Cerebellar nuclear complex (tissue), 1 donor: ENCODE results near the gene STK35.
"Not testable (repeated sequence)": the region's sequence is repeated elsewhere in the genome, so short reads cannot be mapped to it uniquely, and the experiment has no call there.

ENCODE experiments used
- DNase-seq, 2 experiments: peaks; one replicate each; lab custom pipeline; 2025; lab: John Stamatoyannopoulos, UW

STK35 gene

DNA sequence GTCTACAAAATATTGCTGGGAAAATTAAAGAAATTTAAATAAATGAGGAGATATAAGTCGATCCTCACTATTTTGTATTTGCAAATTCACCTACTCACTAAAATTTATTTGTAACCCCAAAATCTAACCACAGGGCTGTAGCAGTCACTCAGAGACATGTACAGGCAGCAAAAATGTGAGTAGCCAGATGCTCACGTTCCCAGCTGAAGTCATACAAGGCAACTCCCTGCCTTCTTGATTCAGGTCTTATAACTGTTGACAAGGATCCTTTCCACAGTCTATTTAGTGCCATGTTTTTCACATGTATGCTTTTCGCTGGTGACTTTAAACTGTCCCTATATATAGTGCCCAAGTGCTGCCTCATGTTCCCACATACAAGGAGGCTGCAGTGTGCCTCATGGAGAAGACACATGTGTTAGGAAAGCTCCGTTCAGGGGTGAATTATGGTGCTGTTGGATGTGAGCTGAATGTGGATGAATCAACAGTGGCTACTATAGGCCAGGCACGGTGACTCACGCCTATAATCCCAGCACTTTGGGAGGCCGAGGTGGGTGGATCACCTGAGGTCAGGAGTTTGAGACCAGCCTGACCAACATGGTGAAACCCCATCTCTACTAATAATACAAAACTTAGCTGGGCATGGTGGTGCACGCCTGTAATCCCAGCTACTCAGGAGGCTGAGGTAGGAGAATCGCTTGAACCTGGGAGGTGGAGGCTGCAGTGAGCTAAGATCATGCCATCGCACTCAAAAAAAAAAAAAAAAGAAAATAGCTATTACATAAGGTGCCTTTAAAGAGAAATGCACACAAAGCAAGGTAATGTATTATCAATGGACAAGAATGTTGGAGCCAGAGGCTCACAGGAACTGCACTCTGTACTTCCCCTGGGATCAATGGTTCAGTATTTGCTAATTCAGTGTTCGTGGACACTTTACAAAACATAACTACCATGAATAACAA lies 55.3 kb downstream of the STK35 start:
- no peak for DNase-seq

DNA sequence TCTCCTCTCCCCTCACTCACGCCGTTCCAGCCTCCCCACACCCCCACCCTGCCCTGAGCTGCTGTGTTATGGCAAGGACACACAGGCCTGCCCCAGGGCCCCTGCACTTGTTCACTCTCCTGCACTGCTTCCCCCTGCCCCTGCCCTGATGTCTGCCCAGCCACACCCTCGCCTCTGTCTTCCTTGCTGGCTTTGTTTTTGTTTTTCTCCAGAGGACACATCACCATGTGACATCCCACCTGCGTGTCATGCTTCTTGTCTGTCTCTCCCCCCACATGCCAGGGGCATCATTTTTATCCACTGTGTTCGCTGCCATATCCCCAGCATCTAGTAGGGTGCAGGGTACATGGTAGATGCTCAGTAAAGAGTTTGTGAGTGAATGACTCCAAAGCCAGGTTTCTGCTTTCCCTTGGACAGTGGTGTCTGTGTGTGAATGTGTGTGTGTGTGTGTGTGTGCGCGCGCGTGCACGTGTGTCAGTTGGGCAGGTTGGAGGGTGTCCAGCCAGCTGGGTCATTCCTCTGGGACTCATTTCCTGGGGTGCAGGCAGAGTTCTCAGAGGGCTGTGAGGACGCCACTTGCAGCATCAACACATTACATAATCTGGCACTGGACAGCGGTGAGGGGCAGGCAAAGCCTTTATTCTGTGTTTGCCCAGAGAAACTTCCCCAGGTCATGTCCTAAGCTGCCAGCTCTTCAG lies 60.6 kb downstream of the STK35 start:
- no peak for DNase-seq

DNA sequence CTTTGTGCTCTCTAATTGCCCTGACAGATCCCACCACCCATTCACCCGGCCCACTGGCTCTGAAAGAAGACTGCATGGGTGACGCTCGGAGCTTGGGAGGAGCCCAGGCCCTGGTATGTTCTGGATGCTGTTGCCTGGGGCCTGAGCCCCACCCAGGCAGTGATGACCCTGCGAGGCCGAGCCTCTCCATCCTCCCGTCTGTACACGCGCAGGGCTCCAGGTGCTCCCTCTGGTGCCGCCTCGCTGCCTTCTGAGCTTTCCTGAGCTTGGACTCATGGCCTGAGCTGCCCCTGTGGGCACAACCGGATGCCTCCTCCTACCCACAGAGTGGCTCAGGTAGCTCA lies 61.2 kb downstream of the STK35 start:
- DNase-seq, result no peak

DNA sequence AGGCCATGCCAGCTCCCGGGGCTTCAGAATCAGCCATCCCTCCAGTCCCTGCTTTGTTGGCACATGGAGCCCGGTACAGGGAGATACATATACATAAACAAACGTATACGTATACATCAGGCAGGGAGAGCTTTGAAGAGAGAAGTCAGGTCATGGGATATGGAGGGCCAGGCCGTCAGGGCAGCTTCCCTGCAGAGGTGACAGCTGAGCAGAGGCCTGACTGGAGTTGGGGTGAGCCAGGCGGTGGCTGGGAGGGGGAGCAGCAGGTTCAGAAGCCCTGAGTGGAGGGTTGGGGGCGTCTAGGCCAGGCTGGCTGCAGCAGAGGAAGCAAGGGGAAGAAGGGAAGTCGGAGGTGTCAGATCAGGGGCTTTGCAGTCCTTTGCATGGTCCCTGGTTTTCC lies 61.7 kb downstream of the STK35 start:
- DNase-seq, result no peak

DNA sequence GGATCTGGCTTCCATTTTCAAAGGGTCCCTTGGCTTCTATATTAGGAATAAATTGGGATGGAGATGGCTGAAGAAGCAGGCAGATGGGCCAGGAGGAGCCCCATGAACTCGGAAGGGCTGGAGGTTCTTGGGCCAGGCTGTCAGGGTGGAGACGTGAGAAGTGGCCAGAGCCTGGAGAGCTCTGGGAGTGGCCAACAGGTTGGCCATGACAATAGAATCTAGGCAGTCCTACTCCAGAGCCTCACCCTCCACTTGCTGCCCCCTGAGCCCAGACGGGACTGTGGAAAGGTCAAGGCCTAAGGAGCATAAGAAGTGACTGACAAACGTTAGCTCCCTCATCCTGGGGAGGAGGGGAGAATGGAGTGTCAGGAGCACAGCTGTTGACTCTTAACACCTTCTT lies 62.1 kb downstream of the STK35 start:
- no peak for DNase-seq

DNA sequence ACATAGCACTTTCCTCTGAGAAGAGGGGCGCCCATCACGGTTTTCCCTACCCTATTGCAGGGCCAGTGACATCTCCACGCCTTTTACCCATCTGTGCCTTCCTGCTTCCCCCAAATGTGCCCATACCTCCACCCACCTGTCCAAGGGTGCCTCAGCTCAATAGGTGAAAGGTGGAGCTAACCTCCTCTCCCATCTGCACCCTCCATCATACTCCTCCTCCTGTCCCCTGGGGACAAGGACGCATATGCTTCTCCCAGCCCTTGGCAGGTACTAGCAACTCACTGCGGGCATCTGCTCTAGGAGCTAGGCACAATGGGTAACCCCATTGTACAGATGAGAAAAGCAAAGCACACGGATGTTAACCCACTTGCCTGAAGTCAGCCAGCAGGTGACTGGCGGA lies 62.8 kb downstream of the STK35 start:
- no peak for DNase-seq

DNA sequence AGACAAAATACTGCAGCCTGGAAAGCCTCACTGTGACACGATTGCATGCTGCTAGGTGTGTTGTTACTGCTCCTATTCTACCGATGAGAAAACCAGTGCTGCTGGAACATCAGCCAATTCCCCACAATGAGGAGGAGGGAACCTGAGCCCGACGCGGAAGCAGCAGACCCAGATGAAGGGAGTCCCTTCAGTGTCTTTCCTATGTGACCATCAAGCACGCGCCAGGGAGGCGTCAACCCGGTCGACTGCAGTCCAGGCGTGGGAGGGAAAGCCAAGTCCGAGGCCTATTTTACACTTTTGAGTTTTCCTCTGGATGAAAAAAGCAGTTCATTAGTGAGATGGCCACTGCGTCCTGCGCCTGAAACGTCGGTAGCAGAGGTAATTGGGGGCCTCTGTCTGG lies 63.3 kb downstream of the STK35 start:
- no peak for DNase-seq

DNA sequence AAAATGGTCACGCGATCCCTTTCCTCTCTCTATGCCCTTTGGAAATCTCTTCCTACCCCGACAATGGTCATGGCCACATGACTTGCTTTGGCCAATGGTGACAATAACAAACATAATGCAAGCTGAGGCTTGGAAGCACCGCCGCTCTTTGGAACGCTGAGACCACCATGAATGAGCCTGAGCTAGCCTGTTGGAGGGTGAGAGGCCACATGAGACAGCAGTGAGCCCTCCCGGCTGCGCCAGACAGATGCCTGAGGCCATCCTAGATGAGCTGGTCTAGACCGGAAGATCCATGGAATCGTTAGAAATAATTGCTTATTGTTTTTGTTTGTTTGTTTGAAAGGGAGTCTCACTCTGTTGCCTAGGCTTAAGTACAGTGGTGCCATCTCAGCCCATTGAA lies 64.2 kb downstream of the STK35 start:
- DNase-seq, result no peak

DNA sequence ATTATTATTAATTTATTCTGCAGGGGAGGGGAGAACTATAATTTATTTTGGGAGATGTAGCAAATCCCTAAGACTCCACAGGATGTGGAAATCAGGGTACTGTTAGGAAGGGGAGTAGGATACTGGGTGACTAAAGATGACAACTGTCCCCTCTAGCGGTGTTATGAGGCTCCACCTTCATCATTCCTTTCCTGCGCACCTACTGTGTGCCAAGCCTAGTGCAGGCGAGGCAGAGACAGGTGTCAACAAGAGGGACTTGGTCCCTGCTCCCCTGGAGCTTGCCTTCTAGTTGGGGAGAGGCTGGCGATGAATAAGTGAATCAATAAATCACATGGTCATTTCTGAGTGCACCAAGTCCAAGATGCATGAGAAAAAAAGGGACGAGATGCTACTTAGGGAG lies 65.5 kb downstream of the STK35 start:
- DNase-seq, result no peak

DNA sequence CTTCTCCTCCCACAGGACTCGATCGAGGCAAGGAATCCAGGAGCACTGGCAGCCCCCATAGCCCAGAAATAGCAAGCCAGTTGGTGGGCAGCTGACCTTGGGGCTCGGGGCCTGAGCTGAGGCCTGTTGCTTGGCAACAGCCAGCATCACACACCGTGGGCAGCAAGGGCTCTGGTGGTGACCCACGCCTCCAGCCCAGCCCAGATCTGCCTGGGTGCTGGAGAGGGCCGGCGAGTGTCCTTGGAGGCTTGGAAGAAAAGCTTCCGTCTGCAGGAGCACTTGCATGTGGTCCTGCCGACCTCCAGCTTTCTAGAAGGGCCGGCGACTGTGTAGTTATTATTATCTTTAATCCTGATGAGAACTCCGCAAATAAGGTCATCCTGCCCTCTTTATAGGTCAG lies 67.3 kb downstream of the STK35 start:
- DNase-seq, result no peak

DNA sequence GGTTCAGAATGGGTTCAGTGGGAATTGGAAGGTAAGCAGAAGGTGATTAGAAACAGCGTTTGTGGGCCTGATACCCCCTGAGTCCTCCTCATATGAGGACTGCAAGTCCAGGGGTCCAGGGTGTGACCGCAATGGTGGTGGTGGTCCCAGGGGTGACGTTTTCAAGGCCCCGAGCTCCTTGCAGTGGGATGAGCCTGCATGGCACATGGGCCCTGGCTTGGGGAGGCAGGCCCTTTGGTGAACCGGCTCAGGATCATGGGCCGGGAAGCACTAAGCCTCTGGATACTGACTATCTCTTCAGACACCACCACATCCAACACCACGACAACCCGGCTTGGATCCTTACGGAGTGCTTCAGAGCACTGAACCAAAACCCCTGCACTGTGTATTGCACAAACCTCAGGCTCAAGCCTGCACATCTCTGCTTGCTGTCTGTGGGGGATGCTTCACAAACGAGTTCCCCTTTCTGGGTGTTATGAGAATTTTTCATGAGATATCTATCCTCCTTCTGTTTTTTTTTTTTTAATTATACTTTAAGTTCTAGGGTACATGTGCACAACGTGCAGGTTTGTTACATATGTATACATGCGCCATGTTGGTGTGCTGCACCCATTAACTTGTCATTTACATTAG lies 67.9 kb downstream of the STK35 start:
- DNase-seq, result no peak

DNA sequence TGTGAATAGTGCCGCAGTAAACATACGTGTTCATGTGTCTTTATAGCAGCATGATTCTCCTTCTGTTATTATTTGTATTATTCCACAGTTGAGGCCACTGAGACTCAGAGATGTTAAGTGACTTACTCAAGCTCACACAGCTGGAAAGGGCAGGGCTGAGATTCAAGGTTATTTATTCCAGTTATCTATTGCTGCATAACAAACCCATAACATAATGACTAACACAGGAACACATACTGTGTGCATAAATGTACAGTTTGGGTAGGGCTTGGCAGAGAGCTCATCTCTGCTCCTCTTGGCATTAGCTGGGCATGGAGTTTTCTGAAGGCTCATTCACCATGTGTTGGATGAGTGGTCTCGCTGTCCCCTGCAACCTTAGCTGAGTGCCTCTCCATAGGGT lies 68.8 kb downstream of the STK35 start:
- no peak for DNase-seq

DNA sequence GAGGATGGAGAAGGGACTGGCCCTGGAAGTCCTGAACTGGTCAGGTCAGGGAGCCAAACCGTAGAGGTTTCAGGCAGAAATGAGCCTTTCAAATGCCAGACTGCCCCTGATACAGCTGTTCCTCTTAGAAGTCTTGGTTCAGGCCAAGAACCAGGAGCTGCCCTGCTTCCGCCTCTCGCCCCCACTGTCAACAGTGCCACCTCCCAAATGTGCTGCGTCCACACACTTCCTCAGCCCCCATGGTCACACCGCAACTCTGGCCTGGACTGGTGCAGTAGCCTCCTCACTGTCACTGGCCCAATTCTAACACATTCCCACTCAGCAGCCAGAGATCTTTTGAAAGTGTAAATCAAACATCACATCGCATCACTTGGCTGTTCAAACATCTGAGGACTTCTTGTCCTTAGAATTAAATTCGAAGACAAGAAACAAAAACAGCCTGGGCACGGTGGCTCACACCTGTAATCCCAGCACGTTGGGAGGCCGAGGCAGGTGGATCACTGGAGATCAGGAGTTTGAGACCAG lies 69.7 kb downstream of the STK35 start:
- no peak for DNase-seq

DNA sequence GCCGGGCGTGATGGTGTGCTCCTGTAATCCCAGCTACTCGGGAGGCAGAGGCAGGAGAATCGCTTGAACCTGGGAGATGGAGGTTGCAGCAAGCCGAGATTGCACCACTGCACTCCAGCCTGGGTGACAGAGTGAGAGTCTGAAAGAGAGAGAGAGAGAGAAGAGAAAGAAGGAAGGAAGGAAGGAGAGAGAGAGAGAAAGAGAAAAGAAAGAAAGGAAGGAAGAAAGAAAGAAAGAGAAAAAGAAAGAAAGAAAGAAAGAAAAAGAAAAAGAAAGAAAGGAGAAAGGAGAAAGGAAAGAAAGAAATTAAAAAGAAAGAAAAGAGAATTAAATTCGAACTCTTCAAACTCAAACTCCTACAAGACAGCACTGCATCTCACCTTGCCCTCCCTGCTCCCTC lies 70.2 kb downstream of the STK35 start:
- DNase-seq, result not testable (repeated sequence)

DNA sequence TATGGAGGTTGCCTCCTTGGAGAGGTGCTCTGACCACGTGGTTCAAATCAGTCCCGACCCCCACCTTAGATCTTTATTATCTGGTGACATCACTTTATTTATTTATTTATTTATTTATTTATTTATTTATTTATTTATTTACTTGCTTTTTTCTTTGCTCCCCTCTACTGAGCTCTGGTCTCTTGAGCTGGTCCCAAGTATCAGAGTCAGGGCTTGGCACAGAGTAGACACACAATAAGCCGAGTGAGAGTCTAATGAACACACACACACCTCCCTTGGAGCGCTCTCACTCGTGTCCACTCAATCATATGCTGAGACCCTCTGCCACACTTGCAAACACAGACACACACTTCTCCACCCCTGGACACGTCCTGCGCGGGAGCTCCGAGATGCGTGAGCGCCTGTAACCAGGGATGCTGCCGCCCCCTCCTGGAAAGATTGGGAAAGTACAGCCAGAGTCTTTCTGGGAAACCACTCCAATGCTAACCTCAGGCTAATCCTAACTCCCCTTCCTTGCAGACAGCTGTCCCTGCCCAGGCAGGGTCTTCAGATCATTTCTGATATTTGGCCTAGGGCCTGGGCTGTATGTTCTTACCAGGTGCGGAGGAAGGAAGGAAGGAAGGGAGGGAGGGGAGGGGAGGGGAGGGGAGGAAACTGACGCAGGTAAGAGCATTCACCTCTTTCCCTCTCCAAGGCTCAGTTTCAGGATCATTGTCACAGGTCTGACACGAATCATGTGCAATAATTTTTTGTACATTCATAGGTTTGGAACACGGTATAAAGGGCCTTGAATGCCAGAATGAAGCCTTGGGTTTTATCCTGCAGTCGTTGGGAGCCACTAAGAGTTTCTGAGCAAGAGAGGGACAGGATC lies 70.9 kb downstream of the STK35 start:
- peak; percentile 7 to 41 for DNase-seq

DNA sequence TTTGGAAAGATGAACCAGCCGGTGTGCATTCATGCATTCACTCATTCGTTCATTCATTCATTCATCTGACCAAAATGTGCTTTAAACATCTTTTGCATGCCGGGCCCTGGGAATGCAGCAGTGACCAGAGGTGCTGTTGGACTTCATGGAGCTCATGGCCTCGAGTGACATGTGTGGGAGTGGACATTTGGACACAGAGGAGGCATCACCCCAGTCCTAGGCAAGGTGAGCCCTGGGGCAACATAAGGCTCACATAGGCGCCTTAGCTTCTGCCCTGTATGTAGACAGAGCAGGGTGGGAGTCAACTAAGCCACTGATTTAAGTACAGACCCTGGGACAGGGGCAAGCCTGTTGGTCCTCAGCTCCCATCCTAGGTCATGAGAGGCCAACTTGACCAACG lies 71.6 kb downstream of the STK35 start:
- no peak for DNase-seq

DNA sequence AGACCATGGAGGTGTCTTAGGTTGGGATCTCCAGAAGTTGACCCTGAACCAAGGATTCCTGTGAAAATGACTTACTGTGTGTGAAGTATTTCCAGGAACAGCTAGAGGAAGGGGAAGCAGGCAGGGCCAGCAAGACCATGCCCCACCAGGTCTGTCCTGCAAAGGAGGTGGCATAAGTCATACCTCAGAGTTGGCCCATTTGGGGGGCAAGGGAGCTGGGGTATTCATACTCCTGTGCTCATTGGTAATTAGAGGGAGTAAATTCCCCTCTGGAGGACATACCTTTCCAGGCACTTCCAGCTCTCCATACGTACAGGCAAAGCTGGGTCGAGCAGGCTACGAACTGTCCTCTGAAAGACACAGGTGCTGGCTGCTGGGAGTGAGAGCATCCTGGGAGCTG lies 72.4 kb downstream of the STK35 start:
- no peak for DNase-seq

DNA sequence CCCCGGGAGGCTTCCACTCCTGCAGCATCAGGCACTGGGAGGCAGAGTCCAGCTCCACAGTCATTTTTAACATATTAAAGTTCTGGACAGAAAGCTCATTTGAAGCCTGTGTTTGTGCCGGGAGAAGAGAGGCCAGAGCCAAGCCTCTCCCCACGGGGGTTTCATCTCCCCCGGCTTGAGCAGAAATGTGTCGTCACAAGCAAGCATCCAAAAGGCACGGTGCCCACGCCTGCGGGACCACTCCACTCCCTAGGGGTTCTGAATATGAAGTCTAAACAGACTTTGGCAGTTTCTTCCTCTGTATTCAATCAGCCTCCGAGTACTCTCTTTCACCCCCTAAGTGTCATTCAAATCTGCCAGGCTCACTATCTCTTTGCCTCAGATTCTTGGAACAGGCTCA lies 75.3 kb downstream of the STK35 start:
- no peak for DNase-seq

DNA sequence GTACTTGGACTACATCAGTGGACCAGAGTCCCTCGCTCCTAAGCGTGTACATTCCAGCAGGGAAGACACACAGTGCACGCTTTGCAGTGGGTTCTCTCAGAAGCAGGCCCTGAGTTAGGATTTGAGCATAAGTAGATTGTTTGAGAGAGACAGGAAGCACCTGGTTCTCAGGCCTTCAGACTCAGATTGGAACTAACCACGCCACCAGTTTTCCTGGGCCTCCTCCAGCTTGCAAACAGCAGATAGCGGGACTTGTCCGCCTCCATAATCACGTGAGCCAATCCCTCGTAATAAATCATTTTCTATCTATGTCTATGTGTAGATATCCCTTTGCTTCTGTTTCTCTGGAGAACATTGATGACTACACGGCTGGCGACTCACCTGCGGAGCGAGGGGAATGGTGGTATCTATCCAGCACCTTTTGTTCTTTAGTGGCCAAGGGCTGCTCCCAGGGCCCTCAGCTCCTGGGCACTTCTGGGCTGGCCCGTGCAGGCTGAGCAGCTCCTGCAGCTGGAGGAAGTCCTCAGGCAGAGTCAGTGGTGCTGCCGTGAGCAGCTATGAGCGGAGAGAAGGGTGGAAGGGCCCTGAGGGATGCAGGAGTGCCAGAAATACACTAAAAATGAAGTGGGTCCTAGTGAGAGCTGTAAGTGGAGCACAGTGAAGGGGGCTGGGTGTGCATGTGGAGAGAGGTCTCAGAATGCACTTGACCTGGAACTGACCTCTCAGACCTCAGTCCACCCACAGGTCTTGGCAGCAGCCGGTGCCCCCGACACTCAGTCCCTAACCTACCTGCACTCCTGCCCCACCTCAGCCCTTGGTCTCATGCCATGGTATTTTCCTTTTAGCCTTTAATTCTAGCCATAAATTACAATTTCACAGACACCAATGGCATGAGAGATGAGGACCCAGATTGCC lies 76.9 kb downstream of the STK35 start:
- no peak for DNase-seq

DNA sequence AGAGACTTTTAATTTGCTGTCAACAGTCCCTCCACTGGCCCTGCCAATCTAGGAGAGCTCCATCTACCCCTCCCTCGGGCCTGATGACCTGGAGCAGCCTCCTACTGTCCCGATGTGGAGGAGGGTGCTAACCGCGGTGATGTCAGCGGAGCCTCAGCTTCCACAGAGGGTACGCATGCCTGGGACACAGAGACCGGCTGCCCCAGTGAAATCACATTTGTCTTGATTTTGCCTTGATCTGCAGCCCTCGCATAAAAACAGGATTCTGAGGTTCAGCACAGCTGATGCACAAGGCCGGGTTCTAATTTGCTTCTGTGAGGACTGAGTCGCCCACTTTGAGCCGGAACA lies 77.6 kb downstream of the STK35 start:
- no peak for DNase-seq

DNA sequence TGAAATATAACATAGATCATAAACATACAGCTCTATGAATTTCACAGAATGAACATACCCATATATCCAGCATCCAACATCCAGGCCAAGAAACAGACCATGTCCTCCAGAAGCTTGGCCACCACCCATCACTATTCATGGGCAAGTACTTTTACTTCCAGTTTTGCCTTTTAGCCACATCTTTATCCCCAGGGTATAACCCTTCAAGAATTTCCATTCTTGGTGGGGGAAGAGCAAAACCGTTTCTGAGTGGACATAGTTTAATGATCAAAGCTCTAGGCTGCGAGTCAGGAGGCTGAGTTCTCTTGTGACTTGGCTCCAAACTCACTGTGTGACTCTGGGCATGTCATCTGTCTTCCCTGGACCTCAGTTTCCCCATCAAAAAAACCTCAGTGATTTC lies 78.3 kb downstream of the STK35 start:
- no peak for DNase-seq
